GM19324 (cell line): ENCODE results near the gene RIT2.

ENCODE experiments used
- ATAC-seq: cut with Tn5 transposase; IDR thresholded peaks from one replicate; pipeline ENCODE4 v1.9.1; 2021; ENCODE audit warnings: mild to moderate bottlenecking, moderate library complexity; ENCODE audit not compliant: unreplicated experiment, low FRiP score

RIT2 gene

DNA sequence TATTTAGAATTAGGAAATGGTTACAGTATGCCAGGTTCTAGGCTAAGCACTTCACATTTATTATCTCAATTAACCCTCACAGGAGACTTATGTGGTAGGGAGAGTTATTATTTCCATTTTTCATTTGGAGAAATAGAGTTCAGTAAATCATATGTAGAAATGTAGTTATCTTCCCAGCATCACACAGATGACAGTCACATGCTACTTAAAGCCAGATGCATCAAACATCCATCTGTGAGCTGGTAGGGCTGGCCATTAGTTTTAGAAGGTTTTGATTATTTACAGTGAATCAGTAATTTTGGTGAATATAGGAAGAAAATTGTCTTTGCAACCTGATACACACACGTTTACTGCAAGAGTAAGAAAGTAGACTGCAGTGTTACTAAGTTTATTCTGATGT lies 97.9 kb downstream of the RIT2 start:
- no peak for ATAC-seq

GRCh38 chr18:43013486-43013885 lies 102.0 kb downstream of the RIT2 start:
- no peak for ATAC-seq

- ATAC-seq = no peak
These were observed 102.5 kb downstream of the RIT2 start for GRCh38 chr18:43012951-43013350.

- no peak for ATAC-seq
These were observed 104.9 kb downstream of the RIT2 start for GRCh38 chr18:43010611-43011010.

DNA sequence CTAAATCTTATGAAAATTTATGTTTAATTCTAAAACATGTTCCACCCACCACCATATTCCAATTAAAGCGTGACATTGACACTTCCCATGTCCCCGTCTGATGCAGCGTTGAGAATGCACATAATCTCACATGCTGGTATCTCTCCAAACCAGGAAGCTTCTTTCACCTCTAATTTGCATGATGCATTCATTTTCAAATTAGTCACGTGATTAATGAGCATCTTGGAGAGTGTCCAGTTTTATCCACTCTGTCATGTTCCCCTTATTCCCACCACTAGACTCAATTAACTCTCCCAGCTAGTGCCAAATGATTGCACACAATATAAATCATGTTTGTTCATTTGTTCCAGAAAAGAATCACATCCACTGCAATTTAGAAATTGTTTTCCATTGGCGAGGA lies 105.8 kb downstream of the RIT2 start:
- no peak for ATAC-seq

DNA sequence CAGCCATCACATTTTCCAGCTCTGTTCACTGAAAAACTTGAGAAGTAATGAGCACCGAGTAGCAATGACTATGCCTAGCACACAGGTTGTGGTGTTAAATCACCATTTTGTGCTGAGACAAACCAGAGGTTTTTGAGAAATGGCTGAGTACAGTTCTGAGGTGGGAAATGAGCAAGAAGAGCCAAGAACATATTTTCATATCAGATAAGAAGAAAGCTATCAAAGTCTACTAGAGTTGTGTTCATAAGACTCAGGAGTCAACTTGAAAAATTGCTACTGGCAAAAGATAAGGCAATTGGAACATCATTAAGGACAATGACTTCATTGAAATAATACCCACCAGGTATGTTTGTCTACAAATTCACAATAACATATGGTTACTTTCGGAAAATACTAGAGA lies 108.1 kb downstream of the RIT2 start:
- no peak for ATAC-seq

- ATAC-seq = no peak
These were observed 111.1 kb downstream of the RIT2 start for GRCh38 chr18:43004421-43004820.

DNA sequence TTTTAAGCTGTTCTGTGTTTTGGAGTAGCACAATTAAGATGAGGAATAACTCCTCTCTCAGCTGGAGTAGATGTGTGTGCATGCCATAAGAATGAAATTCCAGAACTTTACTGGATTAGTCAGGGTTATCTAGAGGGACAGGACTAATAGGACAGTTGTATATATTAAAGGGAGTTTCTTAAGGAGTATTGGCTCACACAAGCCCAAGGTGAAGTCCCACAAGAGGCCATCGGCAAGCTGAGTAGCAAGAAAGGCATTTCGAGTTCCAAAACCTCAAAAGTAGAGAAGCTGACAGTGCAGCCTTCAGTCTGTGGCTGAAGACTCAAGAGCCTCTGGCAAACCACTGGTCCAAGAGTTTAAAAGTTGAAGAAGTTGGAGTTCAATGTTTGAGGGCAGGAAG lies 113.7 kb downstream of the RIT2 start:
- no peak for ATAC-seq

DNA sequence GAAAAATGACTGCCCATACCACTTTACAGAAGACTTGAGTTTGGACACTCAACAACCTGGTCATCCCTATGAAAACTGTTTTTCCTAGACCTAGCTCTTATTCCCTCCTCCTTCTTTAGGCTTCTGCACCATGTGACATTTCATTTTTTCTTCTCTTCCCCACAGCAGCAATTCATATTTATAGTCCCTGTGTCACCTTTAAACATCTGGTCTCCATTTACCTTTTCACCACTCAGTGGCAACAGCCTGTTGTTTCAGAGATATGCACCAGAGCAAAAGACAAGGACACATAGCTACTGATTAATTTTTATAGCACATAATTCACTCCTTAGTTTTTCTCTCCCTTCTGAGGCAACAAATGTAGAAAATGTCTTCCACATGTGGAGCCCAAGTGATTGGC lies 118.7 kb downstream of the RIT2 start:
- ATAC-seq = no peak

DNA sequence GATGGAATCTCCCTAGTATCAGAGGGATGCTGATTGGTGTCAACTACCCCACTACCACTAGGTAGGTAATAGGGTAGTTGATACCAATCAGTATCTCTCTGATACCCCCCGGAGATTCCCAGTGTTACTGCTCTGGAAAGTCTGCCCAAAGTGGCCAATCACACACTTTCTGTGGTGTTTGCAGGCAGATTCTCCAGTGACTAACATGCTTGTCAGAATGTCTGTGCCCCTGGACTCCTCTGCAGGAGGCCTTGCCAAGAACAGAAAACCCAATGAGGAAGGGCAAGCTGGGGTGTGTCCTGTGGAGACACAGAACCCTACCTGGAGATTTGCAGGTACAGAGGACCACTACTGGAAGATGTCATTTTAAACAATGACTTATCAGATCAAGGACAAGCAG lies 135.1 kb downstream of the RIT2 start:
- no peak for ATAC-seq

GRCh38 chr18:42977982-42978637 lies 137.4 kb downstream of the RIT2 start:
- no peak for ATAC-seq

- ATAC-seq = no peak
These were observed 138.5 kb downstream of the RIT2 start for GRCh38 chr18:42976869-42977590.

DNA sequence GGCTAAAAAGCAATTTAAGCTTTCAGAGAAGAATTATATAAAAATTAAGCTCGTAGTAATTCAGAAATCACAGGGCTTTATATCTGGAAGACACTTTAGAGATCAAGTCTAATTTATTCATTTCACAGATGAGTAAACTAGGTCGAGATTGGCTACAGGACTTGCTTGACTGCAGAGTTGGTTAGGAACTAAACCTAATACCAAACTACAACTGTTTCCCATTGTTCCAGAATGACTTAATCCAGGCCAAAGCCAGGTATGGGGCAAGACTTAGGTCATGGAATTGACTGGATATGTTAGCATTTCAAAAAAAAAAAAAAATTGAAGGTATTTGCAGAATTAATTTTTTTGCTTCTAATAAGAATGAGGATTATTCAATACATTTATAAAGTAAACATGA lies 146.1 kb downstream of the RIT2 start:
- no peak for ATAC-seq

- no peak for ATAC-seq
These were observed 154.2 kb downstream of the RIT2 start for GRCh38 chr18:42961298-42961697.

DNA sequence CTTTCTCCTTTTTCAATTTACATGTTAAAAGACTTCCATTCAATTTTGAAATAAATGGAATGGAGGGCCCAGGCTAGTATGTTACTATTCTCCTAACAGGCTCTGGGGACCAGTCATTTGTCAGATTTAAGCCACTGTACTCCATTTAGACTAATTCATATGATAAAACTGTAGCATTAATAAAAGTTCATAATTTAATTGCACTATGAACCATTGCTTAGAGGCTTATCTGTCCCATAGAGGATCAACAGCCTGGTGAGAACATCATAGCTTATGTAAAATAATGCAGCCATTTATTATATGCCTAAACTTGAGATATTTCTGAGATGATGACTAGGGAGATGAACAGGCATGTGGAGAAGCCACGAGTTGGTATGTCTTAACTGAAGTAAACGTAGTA lies 156.0 kb downstream of the RIT2 start:
- no peak for ATAC-seq

GRCh38 chr18:42958353-42958752 lies 157.1 kb downstream of the RIT2 start:
- ATAC-seq = no peak

GRCh38 chr18:42956287-42956686 lies 159.2 kb downstream of the RIT2 start:
- no peak for ATAC-seq

DNA sequence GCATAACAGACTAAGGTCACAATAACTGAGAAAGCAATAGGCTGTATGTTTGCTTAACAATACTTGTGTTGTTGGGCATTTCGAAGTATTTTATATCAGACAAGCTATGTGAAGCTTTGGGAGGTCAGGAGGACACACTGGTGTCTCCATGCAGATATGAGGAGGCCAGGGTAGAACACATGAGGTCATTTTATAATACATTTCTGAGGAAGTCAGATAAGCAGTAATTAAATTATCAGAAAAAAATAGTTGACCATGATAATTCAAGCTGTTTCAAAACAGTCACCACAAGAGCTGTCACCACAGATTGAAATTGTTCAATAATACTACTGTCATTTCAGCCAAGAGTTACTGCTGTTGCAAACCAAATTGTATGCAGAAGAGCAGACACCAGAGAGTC lies 160.6 kb downstream of the RIT2 start:
- ATAC-seq = no peak

DNA sequence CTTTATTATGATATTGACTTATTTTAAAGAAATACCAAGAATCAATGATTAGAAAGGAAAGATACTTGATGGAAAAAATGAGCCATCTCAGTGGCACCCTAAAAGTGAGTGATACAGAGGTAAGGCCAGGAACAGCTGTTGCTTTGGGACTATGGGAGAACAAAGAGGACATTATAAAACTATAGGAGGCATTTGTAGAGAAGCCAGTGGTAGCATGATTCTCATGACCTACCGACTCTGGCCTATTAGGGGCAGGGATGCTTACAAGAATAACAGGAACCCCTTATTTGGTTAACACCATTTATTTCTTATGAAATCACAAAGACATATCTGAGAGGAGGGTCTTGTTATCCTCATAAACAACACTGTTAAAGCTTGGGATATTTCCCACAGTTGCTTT lies 162.2 kb downstream of the RIT2 start:
- ATAC-seq = no peak

DNA sequence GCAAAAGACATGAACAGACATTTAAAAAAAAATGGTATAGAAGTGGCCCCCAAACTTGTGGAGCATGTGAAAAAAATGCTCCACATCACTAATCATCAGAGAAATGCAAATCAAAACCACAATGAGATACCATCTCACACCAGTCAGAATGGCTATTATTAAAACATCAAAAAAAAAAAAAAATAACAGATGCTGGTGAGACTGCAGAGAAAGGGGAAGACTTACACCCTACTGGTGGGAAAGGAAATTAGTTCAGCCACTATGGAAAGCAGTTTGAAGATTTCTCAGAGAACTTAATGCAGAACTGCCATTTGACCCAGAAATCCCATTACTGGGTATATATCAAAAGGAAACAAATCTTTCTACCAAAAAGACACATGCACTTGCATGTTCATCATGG lies 164.8 kb downstream of the RIT2 start:
- ATAC-seq = no peak

- ATAC-seq = no peak
These were observed 166.7 kb downstream of the RIT2 start for GRCh38 chr18:42948831-42949230.

GRCh38 chr18:42941860-42942259 lies 173.6 kb downstream of the RIT2 start:
- ATAC-seq = no peak
